Spleen (tissue), 11 donors: Measurements from ENCODE around the gene GGPS1. TPM values are rescaled to one million over a fixed set of nuclear protein-coding genes. Genes with fewer than 3 reads are reported as not detected.

Source experiments
- DNase-seq: peaks from one replicate; pipeline ENCODE4 v3.0.0-alpha.2; 2020
- H3K27ac ChIP-seq, 8 donors: fragments of 200-600 bp; sonication (generic) in 7 of 8; 1 replicate in 4 of 8; 2 replicates in 4 of 8; pipeline versions ENCODE4 v1.5.0 to v1.8.0; 2016 to 2021; ENCODE audit warnings: inconsistent platforms in 4 of 8, mild to moderate bottlenecking in 4 of 8, moderate library complexity in 1 of 8
- H3K27me3 ChIP-seq, 7 donors: fragments of 200-600 bp; sonication (generic) in 6 of 7; replicated peaks in 1 of 7; 1 replicate in 4 of 7; 2 replicates in 3 of 7; pipeline versions ENCODE4 v1.5.0 to v1.8.0; 2016 to 2021; ENCODE audit warnings: inconsistent platforms in 3 of 7, mild to moderate bottlenecking in 1 of 7
- H3K36me3 ChIP-seq, 6 donors: fragments of 200-600 bp; sonication (generic) in 5 of 6; 1 replicate in 4 of 6; 2 replicates in 2 of 6; pipeline versions ENCODE4 v1.5.0 to v1.8.0; 2016 to 2021; ENCODE audit warnings: inconsistent platforms in 2 of 6
- H3K4me1 ChIP-seq, 6 donors: fragments of 200-600 bp; sonication (generic) in 5 of 6; 1 replicate in 3 of 6; 2 replicates in 3 of 6; pipeline versions ENCODE4 v1.5.0 to v1.8.0; 2016 to 2021; ENCODE audit warnings: inconsistent platforms in 3 of 6
- H3K4me3 ChIP-seq, 8 donors: fragments of 200-600 bp; sonication (generic) in 7 of 8; 1 replicate in 4 of 8; 2 replicates in 4 of 8; pipeline versions ENCODE4 v1.5.0 to v1.8.0; 2016 to 2021; ENCODE audit warnings: inconsistent platforms in 4 of 8, mild to moderate bottlenecking in 4 of 8, moderate library complexity in 2 of 8
- H3K9me3 ChIP-seq, 8 donors: fragments of 200-600 bp; sonication (generic) in 7 of 8; 1 replicate in 4 of 8; 2 replicates in 4 of 8; pipeline versions ENCODE4 v1.5.0 to v1.8.0; 2016 to 2021; ENCODE audit warnings: inconsistent platforms in 4 of 8
- POLR2A ChIP-seq, 3 donors: fragments of 450-650 bp; IDR thresholded peaks; one replicate each; pipeline ENCODE4 v1.5.1; 2017; ENCODE audit warnings: antibody characterized with exemption in 3 of 3, mild to moderate bottlenecking in 1 of 3
- POLR2AphosphoS5 ChIP-seq, 3 donors: sonication (generic); formaldehyde crosslinking; IDR thresholded peaks; one replicate each; pipeline ENCODE4 v1.5.1; 2017; ENCODE audit warnings: antibody characterized with exemption in 3 of 3
- WGBS, 5 donors: extraction: QIAGEN DNeasy Blood & Tissue Kit in 3 of 5; methylation state at CpG; one replicate each; pipeline versions ENCODE4 v1.1.5 to v1.1.7; 2013 to 2018; 5-methylcytosine and 5-hydroxymethylcytosine counted together
- intact Hi-C: fragments of 100-400 bp; cut with DNase I; formaldehyde crosslinking; loops from one replicate; pipeline ENCODE4 v1.15.0; 2023; ENCODE audit warnings: low total_unique reads
- polyA plus RNA-seq, 3 donors: library from polyadenylated mRNA; stranded (reverse); fragments of 200-250 nt; gene quantifications; one replicate each; pipeline ENCODE4 v1.2.1, GENCODE V29; 2013
- total RNA-seq, 7 donors: library from RNA; depleted of rRNA in 3 of 7; stranded (reverse); fragments of >200 nt in 3 of 7; fragmentation: NEBNext Ultra II Directional in 4 of 7; extraction: Animal tissue kit (Norgen Biotek cat#: 25700) in 4 of 7; gene quantifications; one replicate each; pipeline versions ENCODE4 v1.1.0 to v1.2.1, GENCODE V29; 2016 to 2021
- TF ChIP-seq, protein P1 (sequence below), 11 experiments: fragments of 200-600 bp in 7 of 11; fragments of 450-650 bp in 4 of 11; sonication (generic) in 4 of 11; IDR thresholded peaks in 8 of 11; conservative IDR thresholded peaks in 3 of 11; 1 replicate in 7 of 11; 2 replicates in 4 of 11; pipeline versions ENCODE4 v1.4.0 to v1.8.0; 2016 to 2021; ENCODE audit warnings: antibody characterized with exemption in 11 of 11, inconsistent platforms in 4 of 11, mild to moderate bottlenecking in 1 of 11
- donor health status: healthy with polysubstance abuse.
- donor health status: DM: no; HTN: no; CAD: no; lungs with moderate emphysema.
- donor health status: DM: no; HTN: no; CAD: no.
- donor health status: Bipolar disorder and iron deficiency.
- donor health status: healthy.
- donor health status: DM: no; HTN: no; CAD: no.
- donor health status: DM: yes; HTN: yes; CAD: no.

Gene GGPS1
- total and polyA plus RNA-seq, 10 donors: 23.6 to 34.9 (median 25.8) TPM

DNA sequence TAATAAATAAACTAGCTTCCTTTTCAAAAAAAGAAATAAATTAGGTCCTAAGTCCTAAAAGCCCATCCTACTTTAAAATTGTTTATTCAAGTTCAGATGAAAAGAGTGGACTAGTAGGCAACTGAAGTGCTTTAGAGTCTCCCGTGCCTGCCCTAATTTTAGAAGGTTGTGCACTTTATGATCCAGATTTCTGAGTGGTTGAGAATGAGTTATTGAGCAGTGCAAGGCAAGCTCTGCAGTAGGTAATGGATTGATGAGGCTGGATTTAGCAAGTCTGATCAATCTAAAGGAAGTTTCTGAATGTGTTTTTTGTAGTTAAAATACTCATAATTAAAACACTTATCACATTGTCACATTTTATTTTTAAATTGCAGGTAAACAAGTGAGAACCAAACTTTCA, 13.0 kb downstream of the GGPS1 start:
- WGBS, 5 donors: 82 to 96% (median 85%) methylated on average over 1 of the region's 1 CpG
- intact Hi-C loops: no loop called here
- peaks cover 0 to 97% (median 42%) of the 10 kb centered on the region in 6 donors for H3K36me3 ChIP-seq

DNA sequence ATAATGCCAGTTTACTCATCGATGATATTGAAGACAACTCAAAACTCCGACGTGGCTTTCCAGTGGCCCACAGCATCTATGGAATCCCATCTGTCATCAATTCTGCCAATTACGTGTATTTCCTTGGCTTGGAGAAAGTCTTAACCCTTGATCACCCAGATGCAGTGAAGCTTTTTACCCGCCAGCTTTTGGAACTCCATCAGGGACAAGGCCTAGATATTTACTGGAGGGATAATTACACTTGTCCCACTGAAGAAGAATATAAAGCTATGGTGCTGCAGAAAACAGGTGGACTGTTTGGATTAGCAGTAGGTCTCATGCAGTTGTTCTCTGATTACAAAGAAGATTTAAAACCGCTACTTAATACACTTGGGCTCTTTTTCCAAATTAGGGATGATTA, 13.7 kb downstream of the GGPS1 start:
- H3K9me3 ChIP-seq: no peaks in the 10 kb centered on the region
- TF ChIP-seq, protein P1, sequence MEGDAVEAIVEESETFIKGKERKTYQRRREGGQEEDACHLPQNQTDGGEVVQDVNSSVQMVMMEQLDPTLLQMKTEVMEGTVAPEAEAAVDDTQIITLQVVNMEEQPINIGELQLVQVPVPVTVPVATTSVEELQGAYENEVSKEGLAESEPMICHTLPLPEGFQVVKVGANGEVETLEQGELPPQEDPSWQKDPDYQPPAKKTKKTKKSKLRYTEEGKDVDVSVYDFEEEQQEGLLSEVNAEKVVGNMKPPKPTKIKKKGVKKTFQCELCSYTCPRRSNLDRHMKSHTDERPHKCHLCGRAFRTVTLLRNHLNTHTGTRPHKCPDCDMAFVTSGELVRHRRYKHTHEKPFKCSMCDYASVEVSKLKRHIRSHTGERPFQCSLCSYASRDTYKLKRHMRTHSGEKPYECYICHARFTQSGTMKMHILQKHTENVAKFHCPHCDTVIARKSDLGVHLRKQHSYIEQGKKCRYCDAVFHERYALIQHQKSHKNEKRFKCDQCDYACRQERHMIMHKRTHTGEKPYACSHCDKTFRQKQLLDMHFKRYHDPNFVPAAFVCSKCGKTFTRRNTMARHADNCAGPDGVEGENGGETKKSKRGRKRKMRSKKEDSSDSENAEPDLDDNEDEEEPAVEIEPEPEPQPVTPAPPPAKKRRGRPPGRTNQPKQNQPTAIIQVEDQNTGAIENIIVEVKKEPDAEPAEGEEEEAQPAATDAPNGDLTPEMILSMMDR (IDR thresholded peaks at IDR 0.05 in 8 of 11, conservative IDR thresholded peaks at IDR 0.05 in 3 of 11): no peak
- TF ChIP-seq POLR2AphosphoS5 (IDR thresholded peaks at IDR 0.05) (no peak), POLR2A (IDR thresholded peaks at IDR 0.05) (no peak)
- H3K4me3 ChIP-seq: no peak overlapping the region
- no peak overlapping the region for H3K27ac ChIP-seq
- WGBS, 5 donors: 78 to 83% (median 78%) methylated on average over 6 of the region's 6 CpGs
- H3K27me3 ChIP-seq: no peaks in the 10 kb centered on the region
- peaks cover 2 to 10% (median 6%) of the 10 kb centered on the region in 6 donors for H3K4me1 ChIP-seq
- peaks cover 0 to 95% (median 40%) of the 10 kb centered on the region in 6 donors for H3K36me3 ChIP-seq
- intact Hi-C loops: no loop called here
- no peak for DNase-seq

More for the DNA sequence above, 13.0 kb downstream of the GGPS1 start:
- no peak overlapping the region for H3K27ac ChIP-seq
- TF ChIP-seq POLR2AphosphoS5 (IDR thresholded peaks at IDR 0.05) (no peak), POLR2A (IDR thresholded peaks at IDR 0.05) (no peak)
- TF ChIP-seq, protein P1 (IDR thresholded peaks at IDR 0.05 in 8 of 11, conservative IDR thresholded peaks at IDR 0.05 in 3 of 11): no peak
- no peak for DNase-seq
- no peaks in the 10 kb centered on the region for H3K27me3 ChIP-seq
- peaks cover 10 to 17% (median 13%) of the 10 kb centered on the region in 6 donors for H3K4me1 ChIP-seq
- H3K4me3 ChIP-seq: no peak overlapping the region
- H3K9me3 ChIP-seq: no peaks in the 10 kb centered on the region

DNA sequence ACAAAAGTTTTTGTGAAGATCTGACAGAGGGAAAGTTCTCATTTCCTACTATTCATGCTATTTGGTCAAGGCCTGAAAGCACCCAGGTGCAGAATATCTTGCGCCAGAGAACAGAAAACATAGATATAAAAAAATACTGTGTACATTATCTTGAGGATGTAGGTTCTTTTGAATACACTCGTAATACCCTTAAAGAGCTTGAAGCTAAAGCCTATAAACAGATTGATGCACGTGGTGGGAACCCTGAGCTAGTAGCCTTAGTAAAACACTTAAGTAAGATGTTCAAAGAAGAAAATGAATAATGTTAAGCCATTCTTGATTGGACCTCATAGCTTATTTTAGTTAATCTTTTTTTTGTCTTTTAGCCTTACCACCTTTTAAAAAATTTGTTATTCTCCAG, 14.1 kb downstream of the GGPS1 start:
- no peak for DNase-seq
- Histone ChIP-seq H3K4me1 (peaks cover 0 to 5% (median 2%) of the 10 kb centered on the region in 6 donors), H3K4me3 (no peak overlapping the region), H3K27me3 (no peaks in the 10 kb centered on the region), H3K36me3 (peaks cover 0 to 91% (median 40%) of the 10 kb centered on the region in 6 donors), H3K27ac (no peak overlapping the region), H3K9me3 (no peaks in the 10 kb centered on the region)
- 86 to 97% (median 93%) methylated on average over 3 of the region's 3 CpGs for WGBS, 5 donors
- intact Hi-C loops: no loop called here
- TF ChIP-seq POLR2AphosphoS5 (IDR thresholded peaks at IDR 0.05) (no peak), POLR2A (IDR thresholded peaks at IDR 0.05) (no peak)
- TF ChIP-seq, protein P1 (IDR thresholded peaks at IDR 0.05 in 8 of 11, conservative IDR thresholded peaks at IDR 0.05 in 3 of 11): no peak

DNA sequence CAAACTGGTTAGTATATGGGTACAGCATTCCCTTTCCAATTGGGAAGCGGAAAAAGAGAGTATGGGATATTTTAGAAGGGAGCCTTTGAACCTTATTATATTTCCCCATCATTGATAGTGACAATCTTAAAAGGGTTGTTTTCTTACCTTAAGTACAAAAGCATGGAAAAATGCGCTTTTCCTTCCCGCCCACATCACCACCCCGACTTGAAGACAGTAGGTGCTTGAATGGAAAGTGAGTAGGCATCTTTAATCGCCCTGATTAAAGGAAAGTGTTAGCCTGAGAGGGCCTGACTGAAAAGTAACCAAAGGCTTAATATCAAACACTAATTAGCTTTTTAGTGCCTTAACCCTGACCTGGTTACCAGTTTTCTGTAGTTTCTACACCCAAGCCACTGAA, 15.4 kb downstream of the GGPS1 start:
- TF ChIP-seq, protein P1 (IDR thresholded peaks at IDR 0.05 in 8 of 11, conservative IDR thresholded peaks at IDR 0.05 in 3 of 11): no peak
- TF ChIP-seq POLR2AphosphoS5 (IDR thresholded peaks at IDR 0.05) (no peak), POLR2A (IDR thresholded peaks at IDR 0.05) (no peak)
- no peak for DNase-seq
- no peaks in the 10 kb centered on the region for H3K4me1 ChIP-seq
- intact Hi-C loops: no loop called here
- H3K27ac ChIP-seq: no peak overlapping the region
- peaks cover 0 to 78% (median 35%) of the 10 kb centered on the region in 6 donors for H3K36me3 ChIP-seq
- H3K27me3 ChIP-seq: no peaks in the 10 kb centered on the region
- 86 to 96% (median 90%) methylated on average over 5 of the region's 5 CpGs for WGBS, 5 donors
- H3K4me3 ChIP-seq: no peak overlapping the region
- H3K9me3 ChIP-seq: no peaks in the 10 kb centered on the region
